GM12892 (cell line): ENCODE data around the gene GJB3.

Experiments
- POLR2A ChIP-seq: IDR thresholded peaks from 2 replicates; pipeline ENCODE4 v1.6.1; 2011; ENCODE audit warnings: low read depth, low read length, control low read depth
- POLR2AphosphoS5 ChIP-seq: IDR thresholded peaks from 2 replicates; pipeline ENCODE4 v1.6.1; 2011; ENCODE audit warnings: low read depth, low read length, control low read depth
- TAF1 ChIP-seq: IDR thresholded peaks from 2 replicates; pipeline ENCODE4 v1.6.1; 2011; ENCODE audit warnings: low read depth, mild to moderate bottlenecking, control low read depth, low read length, borderline replicate concordance

- TF ChIP-seq TAF1 = no peak
- TF ChIP-seq POLR2A = no peak
- TF ChIP-seq POLR2AphosphoS5 = no peak
Observed at GRCh38 chr1:34794790-34795180, 13.8 kb downstream of the GJB3 start.
